ENCODE data around the gene ADAM23. TPM values are rescaled to one million over a fixed set of nuclear protein-coding genes. Genes with fewer than 3 reads are reported as not detected.

Gene ADAM23
- total RNA-seq, 1 donor from 2014 or later, result 1.1 TPM

DNA sequence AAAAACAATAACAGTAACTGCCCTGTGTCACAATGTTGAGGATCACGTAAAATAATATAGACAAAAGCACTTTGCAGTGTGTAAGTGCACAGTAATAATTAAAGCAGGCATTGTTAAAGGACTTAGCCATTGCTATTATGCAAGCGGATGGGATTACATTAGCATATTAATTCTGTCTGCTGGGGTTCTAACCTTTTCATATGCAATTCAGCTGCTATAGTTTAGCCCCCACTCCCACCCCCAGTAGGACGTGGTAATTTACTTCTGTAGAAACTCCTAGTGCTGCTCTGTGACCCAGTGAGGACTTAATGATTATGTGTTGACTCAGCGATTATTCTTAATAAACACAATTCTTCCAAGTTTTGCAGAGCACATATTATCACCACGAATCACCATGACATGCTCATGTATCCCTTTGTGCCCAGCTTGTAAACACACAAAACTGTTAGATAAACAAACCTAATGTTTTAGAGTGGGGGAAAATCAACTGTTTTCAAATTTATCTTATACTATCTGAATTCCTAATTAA lies 5.1 kb upstream of the ADAM23 start:
- DNase-seq (ENCODE audit: low spot score), result no peak

DNA sequence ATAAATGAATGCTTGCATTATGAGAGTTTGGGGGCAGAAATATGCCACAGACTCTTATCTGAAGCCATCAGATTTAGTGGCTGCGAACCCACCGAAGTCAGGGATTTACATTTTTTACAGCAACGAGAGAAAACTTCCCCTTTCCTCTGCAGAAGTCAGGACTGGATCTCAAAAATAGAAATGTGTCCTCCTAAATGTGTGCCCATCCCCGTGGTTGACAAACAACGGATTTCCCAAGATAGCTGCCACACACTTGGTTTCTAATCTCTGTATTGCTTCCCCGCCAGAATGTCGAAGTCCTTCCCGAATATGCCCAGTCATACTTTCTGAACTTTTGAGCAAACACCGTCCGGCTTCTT lies 879 bp upstream of the ADAM23 start:
- DNase-seq (ENCODE audit: low spot score), result no peak

DNA sequence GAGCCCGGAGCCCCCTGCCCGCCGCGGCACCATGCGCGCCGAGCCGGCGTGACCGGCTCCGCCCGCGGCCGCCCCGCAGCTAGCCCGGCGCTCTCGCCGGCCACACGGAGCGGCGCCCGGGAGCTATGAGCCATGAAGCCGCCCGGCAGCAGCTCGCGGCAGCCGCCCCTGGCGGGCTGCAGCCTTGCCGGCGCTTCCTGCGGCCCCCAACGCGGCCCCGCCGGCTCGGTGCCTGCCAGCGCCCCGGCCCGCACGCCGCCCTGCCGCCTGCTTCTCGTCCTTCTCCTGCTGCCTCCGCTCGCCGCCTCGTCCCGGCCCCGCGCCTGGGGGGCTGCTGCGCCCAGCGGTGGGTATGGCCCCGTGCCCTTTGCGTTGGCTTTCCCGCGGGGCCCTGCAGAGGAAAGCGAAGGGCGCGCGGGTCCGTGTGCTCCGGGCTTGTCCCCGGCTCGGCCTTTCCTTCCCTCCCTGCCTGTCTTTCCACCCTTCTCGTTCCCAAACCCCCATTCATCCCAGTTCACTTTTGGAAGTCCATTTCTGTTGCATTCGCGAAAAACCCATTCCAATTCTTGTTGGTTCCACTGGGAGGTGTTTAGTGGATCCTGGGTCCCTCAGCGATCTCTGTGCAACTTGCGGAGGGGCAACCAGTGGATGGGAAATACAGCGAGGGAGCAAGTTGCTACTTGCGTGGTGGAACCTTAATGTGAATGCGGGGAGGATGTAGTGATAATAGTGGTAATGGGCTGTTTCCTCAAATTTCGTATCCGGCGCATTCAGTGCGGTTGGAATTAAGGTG lies 599 bp downstream of the ADAM23 start:
- DNase-seq (ENCODE audit: low spot score), result no peak

DNA sequence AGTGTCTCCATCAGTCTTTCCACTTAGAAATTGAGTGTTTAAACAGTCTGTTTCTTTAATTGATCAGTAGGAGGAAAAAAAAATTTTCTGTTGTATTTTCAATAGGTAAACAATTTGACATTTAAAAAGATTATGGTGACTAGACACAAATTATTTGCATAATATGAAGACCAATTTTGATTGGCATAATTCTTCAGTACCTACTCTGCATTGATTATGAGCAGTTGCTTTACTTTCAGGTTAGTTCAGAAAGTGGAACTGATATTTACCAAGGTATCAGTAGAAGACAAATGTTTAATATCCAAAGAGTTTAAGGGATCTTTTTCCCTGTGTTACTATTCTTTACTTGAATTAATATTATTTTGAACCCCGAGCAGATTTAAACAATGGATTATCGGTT lies 2.6 kb downstream of the ADAM23 start:
- no peak for DNase-seq (ENCODE audit: low spot score)

DNA sequence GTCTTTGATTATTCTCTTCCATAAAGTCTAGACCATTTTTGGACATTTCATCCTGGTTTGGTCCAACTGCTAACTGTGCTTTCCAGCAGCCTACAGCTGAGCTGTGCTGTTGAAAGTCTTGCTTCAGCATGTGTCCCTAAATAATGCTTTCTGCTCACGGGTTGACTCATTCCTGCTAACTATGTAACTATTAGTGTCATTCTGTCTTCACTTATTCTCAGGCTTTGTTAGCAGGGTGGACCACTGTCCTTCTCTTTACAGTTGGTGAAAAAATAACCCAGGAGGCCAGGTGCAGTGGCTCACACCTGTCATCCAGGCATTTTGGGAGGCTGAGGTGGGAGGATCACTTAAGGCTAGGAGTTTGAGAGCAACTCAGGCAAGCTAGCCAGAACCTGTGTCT lies 8.9 kb downstream of the ADAM23 start:
- DNase-seq (ENCODE audit: low spot score), result no peak

DNA sequence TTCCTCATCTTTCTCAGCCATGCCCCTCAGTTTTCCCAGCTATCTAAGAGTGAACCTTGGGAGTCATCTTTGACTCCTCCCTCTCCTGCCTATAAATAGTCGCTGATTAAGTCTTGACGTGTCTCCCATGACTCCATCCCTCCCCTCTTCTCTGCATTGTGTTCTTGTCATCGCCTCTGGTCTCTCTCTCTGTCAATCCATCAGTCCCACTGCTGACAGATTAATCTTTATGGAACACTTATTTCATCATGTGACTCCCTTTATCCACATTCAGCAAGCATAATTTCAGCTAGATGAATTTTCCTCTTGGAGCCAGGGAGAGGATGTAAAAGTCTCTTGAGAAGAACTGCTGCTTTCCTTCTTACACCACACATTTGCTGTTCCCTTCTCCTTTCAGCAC lies 9.4 kb downstream of the ADAM23 start:
- no peak for DNase-seq (ENCODE audit: low spot score)

DNA sequence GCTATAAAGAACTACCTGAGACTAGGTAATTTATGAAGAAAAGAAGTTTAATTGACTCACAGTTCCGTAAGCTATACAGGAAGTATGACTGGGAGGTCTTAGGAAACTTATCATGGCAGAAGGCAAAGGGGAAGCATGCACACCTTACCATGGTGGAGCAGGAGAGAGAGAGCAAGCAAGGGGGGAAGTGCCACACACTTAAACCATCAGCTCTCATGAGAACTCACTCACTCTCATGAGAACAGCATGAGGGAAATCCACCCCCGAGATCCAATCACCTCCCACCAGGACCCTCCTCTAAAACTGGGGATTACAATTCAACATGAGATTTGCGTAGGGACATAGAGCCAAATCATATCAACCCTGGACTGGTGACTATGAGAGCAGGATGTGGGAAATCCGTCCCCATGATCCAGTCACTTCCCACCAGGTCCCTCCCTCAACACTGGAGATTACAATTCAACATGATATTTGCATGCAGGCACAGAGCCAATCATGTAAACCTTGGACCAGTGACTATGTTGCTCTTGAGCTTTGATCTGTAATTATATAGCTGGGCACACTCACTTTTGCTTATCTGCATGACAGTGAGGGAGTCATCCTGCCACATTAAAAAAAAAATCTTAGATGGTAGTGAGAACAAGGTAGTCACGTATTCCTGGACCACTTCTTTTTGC lies 12.9 kb downstream of the ADAM23 start:
- no peak for DNase-seq (ENCODE audit: low spot score)

DNA sequence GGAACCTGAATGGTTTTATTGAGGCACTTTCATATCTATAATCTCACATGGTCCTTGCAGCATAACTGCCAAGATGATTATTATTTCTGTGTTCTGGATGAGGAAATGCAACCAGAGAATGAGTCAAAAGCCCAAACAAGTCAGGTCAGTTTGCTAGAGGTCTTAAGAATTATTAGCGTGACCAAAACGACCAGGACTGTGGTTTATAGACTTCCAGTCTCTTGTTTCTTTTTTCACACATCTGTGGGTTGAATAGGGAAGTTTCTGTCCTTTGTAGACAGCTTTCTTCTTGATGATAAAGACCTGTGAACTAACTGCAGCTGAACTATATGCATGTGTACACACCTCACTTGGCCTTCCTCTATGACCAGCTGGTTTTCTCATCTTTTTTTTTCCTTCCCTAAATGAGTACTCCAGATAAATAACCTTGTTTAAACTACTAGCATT lies 13.9 kb downstream of the ADAM23 start:
- DNase-seq (ENCODE audit: low spot score), result no peak

DNA sequence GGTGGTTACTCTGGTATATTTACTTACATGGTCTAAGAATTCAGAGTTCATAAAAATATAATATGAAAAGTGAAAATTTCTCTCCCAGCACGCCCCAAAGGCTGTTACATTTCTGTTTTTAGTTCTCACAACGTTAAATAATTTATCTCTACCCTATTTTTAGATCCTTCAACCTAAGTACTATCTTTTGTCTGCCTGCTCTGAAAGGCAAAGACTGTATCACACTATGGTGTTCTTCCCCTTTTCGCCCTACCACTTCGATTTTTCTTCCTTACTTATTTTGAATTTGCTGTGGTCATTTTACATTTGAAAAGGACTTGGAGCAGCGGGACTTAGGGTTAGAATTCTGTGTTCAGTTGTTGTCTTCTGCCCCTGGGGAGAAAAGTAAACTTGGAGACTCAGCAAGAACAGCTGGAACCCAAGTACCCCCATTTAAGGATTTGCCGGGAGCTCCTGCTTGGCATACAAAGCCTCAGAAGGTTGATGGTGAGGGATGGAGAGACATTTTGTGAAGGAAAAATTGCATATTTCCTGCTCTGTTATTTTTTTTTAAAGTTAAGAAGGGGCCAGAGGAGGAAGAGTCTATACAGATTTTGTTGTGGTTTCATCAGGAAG lies 19.0 kb downstream of the ADAM23 start:
- no peak for DNase-seq (ENCODE audit: low spot score)

DNA sequence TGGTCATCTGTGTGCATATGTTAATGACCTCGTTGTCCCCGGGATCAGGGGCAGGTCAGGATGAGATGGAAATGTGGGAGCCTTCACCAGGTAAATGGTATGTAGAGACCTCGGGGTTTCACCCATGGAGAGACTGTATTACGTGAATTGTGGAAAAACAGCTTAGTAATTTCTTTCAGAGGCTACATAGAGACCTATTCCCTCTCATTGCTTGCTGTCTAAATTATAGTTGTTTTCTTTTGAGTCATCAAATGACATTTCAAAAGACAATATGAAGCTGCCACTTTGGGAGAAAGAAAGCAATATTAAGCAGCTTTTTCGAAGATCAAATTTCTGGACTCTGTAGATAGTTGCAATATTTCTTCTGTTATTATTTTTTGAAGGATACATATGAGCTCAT lies 20.4 kb downstream of the ADAM23 start:
- DNase-seq (ENCODE audit: low spot score), result no peak

DNA sequence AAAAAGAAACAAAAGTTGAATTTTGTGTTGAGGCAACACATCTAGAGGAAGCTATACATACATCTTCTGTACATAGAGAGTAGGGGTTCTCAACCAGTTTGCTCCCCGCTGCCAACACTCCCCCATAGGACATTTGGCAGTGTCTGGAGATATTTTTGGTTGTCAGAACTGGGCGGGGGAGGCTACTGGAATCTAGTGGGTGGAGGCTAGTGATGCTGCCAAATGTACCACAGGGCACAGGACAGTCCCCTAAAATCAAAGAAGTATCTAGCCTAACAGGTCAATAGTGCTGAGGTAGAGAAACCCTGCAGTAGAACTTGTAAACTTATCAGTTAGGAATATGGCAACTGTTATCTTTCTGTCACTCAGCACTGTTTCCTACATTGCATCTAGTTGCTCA lies 21.3 kb downstream of the ADAM23 start:
- DNase-seq (ENCODE audit: low spot score), result no peak

DNA sequence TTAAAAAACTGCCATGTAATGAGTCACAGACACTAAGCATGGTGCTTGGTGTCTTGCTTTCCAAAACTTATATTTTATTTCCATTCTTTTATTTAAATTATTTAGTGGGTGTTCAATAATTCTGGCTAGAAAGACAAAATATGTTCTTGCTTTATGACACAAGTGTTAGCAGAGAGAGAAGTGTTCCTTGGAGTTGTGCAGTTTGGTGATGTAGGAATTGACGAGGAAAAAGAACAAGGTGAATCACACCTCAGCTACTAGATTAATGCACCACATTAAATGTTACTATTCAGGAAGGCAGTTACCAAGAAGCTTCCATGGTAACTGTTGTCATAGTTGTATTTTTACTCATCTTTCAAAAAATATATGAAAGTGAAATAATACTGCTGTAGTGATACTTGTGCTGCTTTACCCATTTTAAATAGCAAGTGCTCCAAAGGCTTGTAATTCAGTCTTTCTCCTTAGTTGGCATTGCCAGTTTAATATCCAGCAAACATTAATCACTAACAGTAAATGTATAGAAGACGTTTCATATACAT lies 28.3 kb downstream of the ADAM23 start:
- no peak for DNase-seq (ENCODE audit: low spot score)

DNA sequence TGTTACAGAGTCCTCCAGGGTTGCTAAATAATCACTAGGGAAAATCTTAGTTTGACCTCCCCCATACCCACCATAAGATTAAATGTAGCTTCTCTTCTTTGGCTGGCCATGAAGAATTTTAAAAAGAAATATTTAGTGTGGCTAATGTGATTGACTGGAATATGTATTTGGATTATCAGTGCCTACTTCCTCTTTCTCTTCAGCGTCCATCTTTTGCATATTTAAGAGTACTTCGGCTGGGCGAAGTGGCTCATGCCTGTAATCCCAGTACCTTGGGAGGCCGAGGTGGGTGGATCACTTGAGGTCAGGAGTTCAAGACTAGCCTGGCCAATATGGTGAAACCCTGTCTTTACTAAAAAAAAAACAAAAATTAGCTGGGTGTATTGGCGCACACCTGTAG lies 28.8 kb downstream of the ADAM23 start:
- DNase-seq (ENCODE audit: low spot score), result no peak

DNA sequence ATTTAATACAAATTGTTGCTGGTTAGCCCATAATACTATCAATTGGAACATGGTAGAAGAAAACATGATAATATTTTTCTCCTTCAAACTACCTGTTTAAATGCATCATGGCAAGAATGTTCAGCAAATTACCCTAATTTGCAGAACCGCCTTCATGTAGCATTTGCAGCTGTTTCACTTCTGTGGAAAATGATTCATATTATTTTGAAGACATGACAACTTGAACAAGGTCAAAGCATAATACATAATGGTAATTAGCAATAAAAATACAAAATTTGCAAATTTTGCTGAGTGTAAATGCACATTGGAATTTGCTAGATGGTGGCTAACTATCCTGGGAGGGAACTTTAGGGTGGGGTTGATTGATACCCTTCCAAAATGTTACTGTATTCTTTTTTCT lies 30.8 kb downstream of the ADAM23 start:
- DNase-seq (ENCODE audit: low spot score), result no peak

DNA sequence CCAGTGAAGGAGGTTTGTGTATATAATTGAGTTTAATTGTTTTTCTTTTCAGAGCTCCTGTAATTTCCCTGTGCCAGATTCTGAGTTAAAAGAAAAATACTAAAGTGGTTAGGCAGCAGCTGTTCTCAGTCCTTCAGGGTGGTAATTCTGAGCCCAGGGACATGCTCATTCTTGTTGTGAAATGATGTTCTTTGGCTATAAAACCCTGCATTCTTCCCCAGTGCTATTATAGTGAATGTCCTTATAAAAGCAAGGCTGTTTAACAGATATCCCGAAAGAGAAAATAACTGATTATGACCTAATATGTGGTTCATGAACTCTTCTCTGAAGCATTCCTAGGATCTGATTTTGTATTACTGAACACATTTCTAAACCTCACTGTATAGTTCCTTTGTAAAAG lies 34.0 kb downstream of the ADAM23 start:
- DNase-seq (ENCODE audit: low spot score), result no peak

DNA sequence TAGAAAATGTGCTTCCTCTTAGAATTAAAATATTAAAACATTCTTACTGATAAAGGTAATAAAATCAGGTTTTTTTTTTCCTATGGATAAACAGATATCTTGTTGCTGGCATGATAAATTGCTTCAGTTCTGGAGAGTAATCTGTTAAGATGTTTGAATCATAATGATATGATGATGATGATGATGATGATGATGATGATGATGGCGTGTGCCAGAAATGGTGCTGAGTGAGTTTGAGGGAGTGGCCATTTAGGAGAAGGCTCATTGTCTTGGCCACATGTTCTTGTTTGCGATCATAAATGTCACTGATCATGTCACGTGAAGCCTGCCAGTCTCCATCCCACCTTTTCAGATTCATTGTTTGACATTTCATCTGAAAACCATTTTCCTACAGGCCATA lies 35.0 kb downstream of the ADAM23 start:
- no peak for DNase-seq (ENCODE audit: low spot score)

DNA sequence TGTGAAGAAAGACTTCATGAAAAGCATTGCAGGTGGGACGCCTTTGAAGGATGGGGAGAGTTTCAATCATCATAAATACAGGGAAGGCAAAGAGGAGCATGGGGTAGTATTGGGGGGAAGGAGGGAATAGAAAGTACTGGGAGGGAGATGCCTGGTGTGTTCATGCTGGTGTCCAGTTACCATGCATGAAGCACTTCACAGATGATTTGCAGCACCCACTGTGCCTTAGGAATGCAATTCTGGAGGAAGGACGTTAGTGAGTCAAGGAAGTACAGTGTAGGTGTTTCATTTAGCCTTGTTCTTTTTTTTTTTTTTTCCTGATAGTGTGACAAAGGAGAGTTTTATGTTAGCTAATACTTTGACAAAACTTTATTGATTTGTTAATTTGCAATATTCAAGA lies 36.8 kb downstream of the ADAM23 start:
- no peak for DNase-seq (ENCODE audit: low spot score)

DNA sequence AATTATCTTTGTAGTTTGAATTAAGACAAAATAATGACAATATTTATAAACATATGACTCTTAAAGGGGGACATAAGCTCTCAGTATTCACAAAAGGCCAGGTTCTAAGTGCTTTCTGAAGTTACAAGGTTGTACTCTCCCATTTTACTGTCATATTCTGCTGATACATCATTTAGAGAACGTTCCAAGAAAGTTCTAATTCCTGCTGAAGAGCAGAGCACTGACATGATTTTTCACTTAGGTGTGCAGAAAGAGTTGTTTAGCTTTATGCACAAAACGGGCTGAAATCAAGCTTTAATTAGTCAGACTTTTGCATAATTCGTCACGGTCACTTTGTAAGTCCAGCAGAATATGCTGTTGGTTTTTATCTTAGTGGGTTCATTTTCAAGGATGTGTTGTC lies 37.3 kb downstream of the ADAM23 start:
- no peak for DNase-seq (ENCODE audit: low spot score)

DNA sequence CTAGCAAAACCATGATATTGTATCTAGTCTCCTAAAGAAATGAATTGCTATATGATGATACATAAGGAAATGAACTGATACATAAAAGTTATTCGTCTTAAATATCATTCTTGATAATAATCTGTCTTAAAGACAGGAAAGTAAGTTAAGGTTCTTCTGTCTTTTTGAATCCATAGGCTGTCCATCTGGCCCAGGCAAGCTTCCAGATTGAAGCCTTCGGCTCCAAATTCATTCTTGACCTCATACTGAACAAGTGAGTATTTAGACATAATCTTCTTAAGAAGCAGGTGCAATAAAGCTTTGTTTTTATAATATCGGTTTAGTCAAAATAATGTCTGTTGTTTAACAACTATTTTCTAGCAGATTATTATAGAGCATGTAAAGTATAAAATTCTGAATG lies 37.7 kb downstream of the ADAM23 start:
- DNase-seq (ENCODE audit: low spot score), result no peak

DNA sequence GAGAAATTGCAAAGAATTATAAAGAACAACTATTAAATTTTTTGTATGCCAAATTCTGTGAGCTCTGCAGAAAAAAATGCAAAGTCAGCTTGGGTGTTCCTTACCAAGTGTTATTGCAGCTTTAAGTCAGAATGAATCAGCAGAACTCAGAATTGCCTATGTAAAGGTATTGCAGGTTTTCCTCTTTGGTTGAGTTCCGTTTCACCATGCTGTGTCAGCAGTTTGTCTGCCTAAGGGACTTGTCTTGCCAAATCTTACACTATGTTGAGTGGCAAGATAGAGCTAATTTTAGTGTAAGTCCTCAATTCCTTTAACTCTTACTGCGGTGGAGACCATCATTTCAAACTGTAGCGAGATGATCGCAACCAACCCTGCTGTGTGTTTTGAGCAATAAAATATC lies 38.8 kb downstream of the ADAM23 start:
- DNase-seq (ENCODE audit: low spot score), result no peak

DNA sequence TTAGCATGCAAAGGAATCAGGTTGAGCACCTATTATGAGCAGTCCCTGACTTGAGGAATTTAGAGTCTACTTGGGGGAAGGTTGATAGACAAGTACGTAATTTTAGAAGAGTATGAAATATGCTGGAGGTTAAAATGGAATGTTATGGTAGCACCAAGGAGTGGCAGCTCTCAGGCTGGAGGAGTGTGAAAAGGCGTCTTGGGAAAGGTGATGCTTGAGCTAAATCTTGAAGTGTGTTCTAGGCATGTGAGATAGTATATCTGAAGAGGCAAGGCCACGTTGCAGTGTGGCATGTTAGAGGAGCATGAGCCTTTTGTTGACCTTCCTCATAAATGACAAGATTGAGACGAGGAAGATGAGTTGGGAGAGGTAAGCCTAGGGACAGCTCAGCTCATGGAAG lies 39.3 kb downstream of the ADAM23 start:
- no peak for DNase-seq (ENCODE audit: low spot score)

DNA sequence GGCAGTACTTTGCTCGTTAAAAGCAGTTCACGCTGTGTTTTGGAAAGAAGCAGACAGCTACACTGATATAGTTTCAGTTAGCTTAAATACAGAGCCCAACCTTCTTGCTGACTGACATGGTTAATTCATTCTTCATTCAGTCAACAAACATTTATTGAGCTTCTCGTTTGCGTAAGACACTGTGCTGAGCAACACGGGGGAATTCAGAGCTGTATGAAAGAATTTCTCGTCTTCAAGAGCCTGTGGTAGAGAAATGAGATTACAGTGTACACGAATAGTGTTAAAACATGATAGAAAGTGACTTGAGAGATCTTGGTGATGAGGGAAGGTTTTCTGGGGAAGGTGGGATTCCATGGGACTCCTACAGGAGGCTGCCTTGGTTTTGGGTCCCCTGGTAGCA lies 44.7 kb downstream of the ADAM23 start:
- DNase-seq (ENCODE audit: low spot score), result no peak
